HEK293 (cell line): Measurements from ENCODE around the gene RPL26.

ENCODE experiments used
- CTCF ChIA-PET: fragments of 350-600 bp; formaldehyde crosslinking; extraction: SDS; loops from one replicate; lab custom pipeline; 2021; ENCODE audit warnings: antibody characterized with exemption; lab: Yijun Ruan, JAX
- POLR2A ChIA-PET: fragments of 300-600 bp; formaldehyde crosslinking; extraction: SDS; loops from one replicate; lab custom pipeline; 2020; ENCODE audit warnings: antibody characterized with exemption, inconsistent platforms; lab: Yijun Ruan, JAX
- H3K27ac ChIP-seq: fragments of 200-500 bp; sonication (Bioruptor generic); 2 replicates; pipeline ENCODE4 v1.5.1; 2014; ENCODE audit warnings: low read depth, low read length, control low read depth, inconsistent platforms; ENCODE audit errors: extremely low read depth
- H3K36me3 ChIP-seq, 2 experiments: fragments of 200-500 bp in 1 of 2; sonication (Bioruptor generic) in 1 of 2; 1 replicate in 1 of 2; 2 replicates in 1 of 2; pipeline ENCODE4 v1.5.1; 2014 to 2017; ENCODE audit warnings: inconsistent platforms in 2 of 2, low read length in 2 of 2; ENCODE audit not compliant: control insufficient read depth in 2 of 2, insufficient read depth in 1 of 2
- H3K4me1 ChIP-seq: fragments of 200-500 bp; sonication (Bioruptor generic); 2 replicates; pipeline ENCODE4 v1.5.1; 2014; ENCODE audit warnings: mild to moderate bottlenecking, low read length, inconsistent platforms; ENCODE audit not compliant: control insufficient read depth, insufficient read depth
- H3K4me3 ChIP-seq: 2 replicates; pipeline ENCODE4 v1.5.1; 2011; ENCODE audit warnings: low read depth, mild to moderate bottlenecking, control low read depth, low read length, moderate library complexity
- H3K9me3 ChIP-seq: fragments of 200-500 bp; sonication (Bioruptor generic); 2 replicates; pipeline ENCODE4 v1.5.1; 2014; ENCODE audit warnings: low read depth, low read length, inconsistent platforms; ENCODE audit not compliant: control insufficient read depth, insufficient read depth
- SP7 ChIP-seq: fragments of 450-650 bp; formaldehyde crosslinking; IDR thresholded peaks from 2 replicates; pipeline ENCODE4 v1.5.1; 2016; ENCODE audit warnings: missing biosample characterization, missing genetic modification characterization
- TCF7L2 ChIP-seq: IDR thresholded peaks from 2 replicates; pipeline ENCODE4 v1.6.1; 2011; ENCODE audit warnings: low read depth, mild to moderate bottlenecking, inconsistent platforms, low read length, moderate library complexity, borderline replicate concordance
- ZBTB20 ChIP-seq: fragments of 450-650 bp; formaldehyde crosslinking; IDR thresholded peaks from 2 replicates; pipeline ENCODE4 v1.5.1; 2016; ENCODE audit warnings: missing biosample characterization, missing genetic modification characterization
- ZFHX2 ChIP-seq: fragments of 450-650 bp; formaldehyde crosslinking; conservative IDR thresholded peaks from 2 replicates; pipeline ENCODE4 v1.5.1; 2016; ENCODE audit warnings: missing biosample characterization, missing genetic modification characterization
- ZNF138 ChIP-seq: fragments of 450-650 bp; formaldehyde crosslinking; IDR thresholded peaks from 2 replicates; pipeline ENCODE4 v1.5.1; 2016; ENCODE audit warnings: missing biosample characterization, missing genetic modification characterization, borderline replicate concordance
- ZNF514 ChIP-seq: fragments of 450-650 bp; formaldehyde crosslinking; IDR thresholded peaks from 2 replicates; pipeline ENCODE4 v1.5.1; 2016; ENCODE audit warnings: missing biosample characterization, missing genetic modification characterization
- ZNF660 ChIP-seq: fragments of 450-650 bp; IDR thresholded peaks from 2 replicates; pipeline ENCODE4 v1.5.1; 2018; ENCODE audit warnings: missing biosample characterization, mild to moderate bottlenecking, missing genetic modification characterization
- ZNF76 ChIP-seq: fragments of 450-650 bp; formaldehyde crosslinking; IDR thresholded peaks from 2 replicates; pipeline ENCODE4; 2016; ENCODE audit warnings: low read depth, missing biosample characterization, missing genetic modification characterization, borderline replicate concordance
- ZNF837 ChIP-seq: fragments of 450-650 bp; formaldehyde crosslinking; IDR thresholded peaks from 2 replicates; pipeline ENCODE4 v1.5.1; 2016; ENCODE audit warnings: missing biosample characterization, missing genetic modification characterization
- ZNF843 ChIP-seq: fragments of 450-650 bp; formaldehyde crosslinking; IDR thresholded peaks from 2 replicates; pipeline ENCODE4 v1.5.1; 2016; ENCODE audit warnings: missing biosample characterization, missing genetic modification characterization
- TF ChIP-seq, protein P1 (sequence below): fragments of 450-650 bp; formaldehyde crosslinking; IDR thresholded peaks from 2 replicates; pipeline ENCODE4 v1.5.1; 2016; ENCODE audit warnings: missing biosample characterization, missing genetic modification characterization
- TF ChIP-seq, protein P2 (sequence below): fragments of 450-650 bp; formaldehyde crosslinking; IDR thresholded peaks from 2 replicates; pipeline ENCODE4 v1.5.1; 2016; ENCODE audit warnings: missing biosample characterization, missing genetic modification characterization
- TF ChIP-seq, protein P3 (sequence below): IDR thresholded peaks from 2 replicates; pipeline ENCODE4 v1.6.1; 2011; ENCODE audit warnings: mild to moderate bottlenecking, low read depth, low read length, borderline replicate concordance
- TF ChIP-seq, protein P4 (sequence below): fragments of 450-650 bp; formaldehyde crosslinking; IDR thresholded peaks from 2 replicates; pipeline ENCODE4 v1.5.1; 2017; ENCODE audit warnings: missing biosample characterization, missing genetic modification characterization

RPL26 gene

DNA sequence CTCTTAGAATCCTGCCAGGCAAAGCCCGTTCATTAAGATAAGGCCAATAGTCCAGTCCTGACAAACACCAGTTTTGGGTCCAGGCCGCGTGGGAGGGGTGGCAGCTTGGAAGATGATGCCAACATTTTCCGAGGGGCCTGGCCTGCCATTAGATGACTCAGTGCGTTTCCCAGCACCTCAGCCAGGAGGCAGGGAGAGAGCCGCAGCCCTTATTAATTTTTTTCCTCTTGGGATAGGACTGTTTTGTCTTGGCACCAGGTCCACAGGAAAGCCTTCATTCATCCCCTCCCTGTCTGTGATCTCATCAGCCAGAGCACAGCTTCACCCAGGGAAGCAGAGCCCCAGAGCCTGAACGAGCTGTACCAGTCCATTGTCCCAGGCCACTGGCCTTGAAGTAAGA is 48.0 kb upstream of the RPL26 start:
- CTCF ChIA-PET, result interaction anchor here (0.6 to 2.5 kb wide), 3 partner anchors 20 to 354 kb away, joined by 3 to 12 read pairs (median 3); no protein-coding TSS in a partner anchor
- no peak overlapping the region for H3K27ac ChIP-seq
- no peaks in the 10 kb centered on the region for H3K36me3 ChIP-seq
- TF ChIP-seq ZNF837 (tag by site-specific recombination), result no peak
- no peak for TF ChIP-seq ZNF514 (tag by site-specific recombination)
- peak; percentile 74 for TF ChIP-seq SP7 (tag by site-specific recombination)
- peak; percentile 40 for TF ChIP-seq ZFHX2 (tag by site-specific recombination)
- TF ChIP-seq ZNF660, result 0 out of 2 replicates have a peak, but pooled peaks have one; percentile 25
- TF ChIP-seq ZBTB20, result 0 out of 2 replicates have a peak, but pooled peaks have one; percentile 20
- TF ChIP-seq, all 188 proteins: peak for 4
- POLR2A ChIA-PET, result interaction anchor here (0.6 kb wide), 1 partner anchor 47 kb away, joined by 3 read pairs; no protein-coding TSS in a partner anchor
- Histone ChIP-seq H3K4me1 (no peaks in the 10 kb centered on the region), H3K4me3 (no peak overlapping the region), H3K9me3 (no peaks in the 10 kb centered on the region)

DNA sequence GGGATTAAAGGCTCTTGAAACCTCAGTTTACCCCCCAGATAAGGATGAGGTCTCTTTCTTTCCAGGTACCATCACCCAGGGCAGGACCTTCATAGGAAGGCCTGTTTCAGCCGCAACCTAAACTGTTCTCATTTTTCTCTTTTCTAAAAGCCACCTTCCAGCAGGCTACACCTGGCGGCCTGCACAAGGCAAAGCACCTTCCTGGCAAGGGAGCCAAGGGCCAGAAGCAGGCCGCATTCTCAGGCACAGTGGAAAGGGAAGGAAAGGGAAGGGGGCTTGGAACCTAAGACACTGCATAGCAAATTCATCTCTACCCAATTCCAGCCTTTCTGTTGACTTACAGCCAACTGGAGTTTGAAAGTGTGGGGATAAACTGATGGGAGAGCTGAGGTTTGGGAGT is 43.8 kb upstream of the RPL26 start:
- CTCF ChIA-PET, result interaction anchor here (0.7 to 3.0 kb wide), 2 partner anchors 17 to 181 kb away, joined by 3 to 9 read pairs; no protein-coding TSS in a partner anchor
- Histone ChIP-seq H3K36me3 (no peaks in the 10 kb centered on the region), H3K27ac (no peak overlapping the region), H3K4me1 (no peaks in the 10 kb centered on the region), H3K4me3 (no peak overlapping the region), H3K9me3 (no peaks in the 10 kb centered on the region)
- POLR2A ChIA-PET, result no interaction called here
- TF ChIP-seq TCF7L2, result no peak

DNA sequence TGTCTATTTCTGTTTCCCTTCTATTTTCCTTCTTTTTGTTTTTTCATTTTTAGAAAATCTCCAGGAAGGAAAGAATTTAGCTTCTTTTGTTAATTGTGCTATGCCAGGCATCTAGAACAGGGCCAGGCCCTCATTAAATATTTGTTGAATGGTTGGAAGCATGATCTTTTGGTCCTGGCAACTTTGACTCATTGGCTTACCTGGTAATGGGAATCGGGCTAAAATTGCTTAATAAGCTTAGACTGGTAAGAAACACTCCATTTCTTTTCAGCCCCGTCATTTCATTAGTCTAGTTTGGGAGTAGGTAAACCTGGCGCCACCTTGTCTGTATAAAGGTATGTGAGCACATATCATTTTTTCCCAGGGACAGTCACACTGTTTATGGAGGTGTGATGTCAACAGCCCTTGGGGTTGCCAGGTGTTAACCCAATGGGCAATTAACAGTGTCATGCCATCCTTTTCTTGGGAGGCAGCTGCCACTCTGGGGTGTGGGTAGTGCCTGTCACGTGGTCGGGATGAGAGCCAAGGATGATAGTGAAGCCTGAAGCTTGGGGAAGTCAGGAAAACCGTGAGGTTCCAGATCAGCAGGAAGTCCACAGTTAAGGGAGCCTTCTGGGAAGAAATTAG is 43.2 kb upstream of the RPL26 start:
- no peaks in the 10 kb centered on the region for H3K4me1 ChIP-seq
- H3K9me3 ChIP-seq, result no peaks in the 10 kb centered on the region
- ChIA-PET CTCF (interaction anchor here (0.7 to 3.0 kb wide), 2 partner anchors 16 to 182 kb away, joined by 3 to 9 read pairs; no protein-coding TSS in a partner anchor), POLR2A (no interaction called here)
- no peaks in the 10 kb centered on the region for H3K36me3 ChIP-seq
- TF ChIP-seq, protein P1, sequence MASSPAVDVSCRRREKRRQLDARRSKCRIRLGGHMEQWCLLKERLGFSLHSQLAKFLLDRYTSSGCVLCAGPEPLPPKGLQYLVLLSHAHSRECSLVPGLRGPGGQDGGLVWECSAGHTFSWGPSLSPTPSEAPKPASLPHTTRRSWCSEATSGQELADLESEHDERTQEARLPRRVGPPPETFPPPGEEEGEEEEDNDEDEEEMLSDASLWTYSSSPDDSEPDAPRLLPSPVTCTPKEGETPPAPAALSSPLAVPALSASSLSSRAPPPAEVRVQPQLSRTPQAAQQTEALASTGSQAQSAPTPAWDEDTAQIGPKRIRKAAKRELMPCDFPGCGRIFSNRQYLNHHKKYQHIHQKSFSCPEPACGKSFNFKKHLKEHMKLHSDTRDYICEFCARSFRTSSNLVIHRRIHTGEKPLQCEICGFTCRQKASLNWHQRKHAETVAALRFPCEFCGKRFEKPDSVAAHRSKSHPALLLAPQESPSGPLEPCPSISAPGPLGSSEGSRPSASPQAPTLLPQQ (tag by site-specific recombination), result no peak
- TF ChIP-seq, protein P2, sequence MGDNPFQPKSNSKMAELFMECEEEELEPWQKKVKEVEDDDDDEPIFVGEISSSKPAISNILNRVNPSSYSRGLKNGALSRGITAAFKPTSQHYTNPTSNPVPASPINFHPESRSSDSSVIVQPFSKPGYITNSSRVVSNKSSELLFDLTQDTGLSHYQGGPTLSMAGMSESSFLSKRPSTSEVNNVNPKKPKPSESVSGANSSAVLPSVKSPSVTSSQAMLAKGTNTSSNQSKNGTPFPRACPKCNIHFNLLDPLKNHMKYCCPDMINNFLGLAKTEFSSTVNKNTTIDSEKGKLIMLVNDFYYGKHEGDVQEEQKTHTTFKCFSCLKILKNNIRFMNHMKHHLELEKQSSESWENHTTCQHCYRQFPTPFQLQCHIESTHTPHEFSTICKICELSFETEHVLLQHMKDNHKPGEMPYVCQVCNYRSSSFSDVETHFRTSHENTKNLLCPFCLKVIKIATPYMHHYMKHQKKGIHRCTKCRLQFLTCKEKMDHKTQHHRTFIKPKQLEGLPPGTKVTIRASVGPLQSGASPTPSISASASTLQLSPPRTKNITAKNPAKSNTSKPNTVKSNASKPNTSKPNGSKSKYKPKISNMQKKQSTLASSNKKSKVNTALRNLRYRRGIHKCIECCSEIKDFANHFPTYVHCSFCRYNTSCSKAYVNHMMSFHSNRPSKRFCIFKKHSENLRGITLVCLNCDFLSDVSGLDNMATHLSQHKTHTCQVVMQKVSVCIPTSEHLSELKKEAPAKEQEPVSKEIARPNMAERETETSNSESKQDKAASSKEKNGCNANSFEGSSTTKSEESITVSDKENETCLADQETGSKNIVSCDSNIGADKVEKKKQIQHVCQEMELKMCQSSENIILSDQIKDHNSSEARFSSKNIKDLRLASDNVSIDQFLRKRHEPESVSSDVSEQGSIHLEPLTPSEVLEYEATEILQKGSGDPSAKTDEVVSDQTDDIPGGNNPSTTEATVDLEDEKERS, result no peak
- H3K27ac ChIP-seq, result no peak overlapping the region
- H3K4me3 ChIP-seq, result no peak overlapping the region

DNA sequence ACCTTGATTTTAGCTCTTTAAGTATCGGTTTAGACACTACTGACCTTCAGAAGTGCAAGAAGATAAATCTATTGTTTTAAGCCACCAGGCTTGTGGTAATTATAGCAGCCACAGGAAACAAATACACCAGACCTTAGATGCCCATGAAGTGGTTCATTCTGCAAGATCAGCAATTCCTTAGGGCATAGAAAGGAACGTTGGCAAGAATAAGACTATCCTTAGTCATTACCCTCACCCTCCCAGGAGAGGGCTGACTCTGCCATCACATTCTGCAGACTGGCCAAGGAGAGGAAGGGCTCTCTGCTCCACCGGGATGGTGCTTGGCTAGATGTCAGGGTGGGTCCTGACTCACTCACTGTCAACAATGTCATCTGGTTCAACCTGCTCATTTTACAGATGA is 38.6 kb upstream of the RPL26 start:
- H3K9me3 ChIP-seq, result no peaks in the 10 kb centered on the region
- ChIA-PET CTCF (interaction anchor here (0.7 to 3.8 kb wide), 3 partner anchors 12 to 313 kb away, joined by 5 to 28 read pairs (median 6); no protein-coding TSS in a partner anchor), POLR2A (no interaction called here)
- no peak overlapping the region for H3K27ac ChIP-seq
- H3K4me1 ChIP-seq, result no peaks in the 10 kb centered on the region
- H3K36me3 ChIP-seq, result no peaks in the 10 kb centered on the region
- TF ChIP-seq ZNF843 (tag by site-specific recombination) (no peak), ZNF76 (tag by site-specific recombination) (no peak), ZNF138 (tag by site-specific recombination) (no peak)
- TF ChIP-seq, protein P3, sequence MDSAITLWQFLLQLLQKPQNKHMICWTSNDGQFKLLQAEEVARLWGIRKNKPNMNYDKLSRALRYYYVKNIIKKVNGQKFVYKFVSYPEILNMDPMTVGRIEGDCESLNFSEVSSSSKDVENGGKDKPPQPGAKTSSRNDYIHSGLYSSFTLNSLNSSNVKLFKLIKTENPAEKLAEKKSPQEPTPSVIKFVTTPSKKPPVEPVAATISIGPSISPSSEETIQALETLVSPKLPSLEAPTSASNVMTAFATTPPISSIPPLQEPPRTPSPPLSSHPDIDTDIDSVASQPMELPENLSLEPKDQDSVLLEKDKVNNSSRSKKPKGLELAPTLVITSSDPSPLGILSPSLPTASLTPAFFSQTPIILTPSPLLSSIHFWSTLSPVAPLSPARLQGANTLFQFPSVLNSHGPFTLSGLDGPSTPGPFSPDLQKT, result no peak
- TF ChIP-seq, protein P4, sequence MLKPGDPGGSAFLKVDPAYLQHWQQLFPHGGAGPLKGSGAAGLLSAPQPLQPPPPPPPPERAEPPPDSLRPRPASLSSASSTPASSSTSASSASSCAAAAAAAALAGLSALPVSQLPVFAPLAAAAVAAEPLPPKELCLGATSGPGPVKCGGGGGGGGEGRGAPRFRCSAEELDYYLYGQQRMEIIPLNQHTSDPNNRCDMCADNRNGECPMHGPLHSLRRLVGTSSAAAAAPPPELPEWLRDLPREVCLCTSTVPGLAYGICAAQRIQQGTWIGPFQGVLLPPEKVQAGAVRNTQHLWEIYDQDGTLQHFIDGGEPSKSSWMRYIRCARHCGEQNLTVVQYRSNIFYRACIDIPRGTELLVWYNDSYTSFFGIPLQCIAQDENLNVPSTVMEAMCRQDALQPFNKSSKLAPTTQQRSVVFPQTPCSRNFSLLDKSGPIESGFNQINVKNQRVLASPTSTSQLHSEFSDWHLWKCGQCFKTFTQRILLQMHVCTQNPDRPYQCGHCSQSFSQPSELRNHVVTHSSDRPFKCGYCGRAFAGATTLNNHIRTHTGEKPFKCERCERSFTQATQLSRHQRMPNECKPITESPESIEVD, result no peak
- no peak overlapping the region for H3K4me3 ChIP-seq
